Lower leg skin (tissue), 3 donors: Measurements from ENCODE around the gene FOXN4.

ENCODE experiments used
- CTCF ChIP-seq, 3 donors: fragments of 450-650 bp; IDR thresholded peaks; one replicate each; pipeline ENCODE4 v1.5.1; 2016; ENCODE audit warnings: antibody characterized with exemption in 3 of 3, mild to moderate bottlenecking in 3 of 3, moderate library complexity in 2 of 3
- POLR2A ChIP-seq, 2 donors: fragments of 450-650 bp; IDR thresholded peaks; one replicate each; pipeline ENCODE4 v1.6.1; 2016 to 2017; ENCODE audit warnings: antibody characterized with exemption in 2 of 2, mild to moderate bottlenecking in 1 of 2, moderate library complexity in 1 of 2

- TF ChIP-seq CTCF (IDR thresholded peaks at IDR 0.05) (no peak), POLR2A (IDR thresholded peaks at IDR 0.05) (no peak)
Observed at GRCh38 chr12:109247831-109248654, 61.0 kb downstream of the FOXN4 start.
